CD4-positive, alpha-beta memory T cell (primary cell): ENCODE data around the gene CMPK2. TPM values are rescaled to one million over a fixed set of nuclear protein-coding genes. Genes with fewer than 3 reads are reported as not detected.

Source experiments
- CTCF ChIA-PET: fragments of 350-600 bp; sonication (Branson Sonifier 250); formaldehyde crosslinking; loops from one replicate; lab custom pipeline; 2021; ENCODE audit warnings: inconsistent platforms; ENCODE audit not compliant: partially characterized antibody; lab: Charles Lee
- POLR2A ChIA-PET: fragments of 350-600 bp; sonication (Branson Sonifier 250); formaldehyde crosslinking; loops from one replicate; lab custom pipeline; 2021; ENCODE audit not compliant: partially characterized antibody; lab: Charles Lee
- DNase-seq, 5 donors: peaks; one replicate each; pipeline versions ENCODE4 v3.0.0 to v3.0.0-alpha.2; 2020 to 2022; ENCODE audit warnings: mixed read lengths in 1 of 5
- H3K27ac ChIP-seq: one replicate; pipeline ENCODE4 v1.7.0; 2013; ENCODE audit warnings: low read depth, low read length
- H3K27me3 ChIP-seq: 2 replicates; pipeline ENCODE4 v1.7.0; 2013; ENCODE audit warnings: mild to moderate bottlenecking, low read length, moderate library complexity; ENCODE audit not compliant: insufficient read depth
- H3K36me3 ChIP-seq: 2 replicates; pipeline ENCODE4 v1.7.0; 2013; ENCODE audit warnings: mild to moderate bottlenecking, low read length, moderate library complexity; ENCODE audit not compliant: insufficient read depth
- H3K4me1 ChIP-seq: 2 replicates; pipeline ENCODE4 v1.7.0; 2013; ENCODE audit warnings: mild to moderate bottlenecking, low read length, moderate library complexity; ENCODE audit not compliant: insufficient read depth
- H3K4me3 ChIP-seq, 2 donors: one replicate each; pipeline ENCODE4 v1.7.0; 2013; ENCODE audit warnings: low read length in 2 of 2, mild to moderate bottlenecking in 1 of 2
- H3K9me3 ChIP-seq, 2 donors: one replicate each; pipeline ENCODE4 v1.7.0; 2013; ENCODE audit warnings: low read length in 2 of 2, control low read depth in 1 of 2; ENCODE audit not compliant: control insufficient read depth in 1 of 2
- H3K27ac Mint-ChIP-seq, 7 donors: one replicate each; pipeline ENCODE4 v1.8.0; 2020 to 2021; ENCODE audit warnings: mixed read lengths in 7 of 7, mild to moderate bottlenecking in 6 of 7, inconsistent platforms in 3 of 7, moderate library complexity in 3 of 7
- H3K27me3 Mint-ChIP-seq, 2 donors: one replicate each; pipeline ENCODE4 v1.8.0; 2020 to 2021; ENCODE audit warnings: mixed read lengths in 2 of 2
- H3K36me3 Mint-ChIP-seq, 2 donors: one replicate each; pipeline ENCODE4 v1.8.0; 2020 to 2021; ENCODE audit warnings: mixed read lengths in 2 of 2, inconsistent platforms in 1 of 2, mild to moderate bottlenecking in 1 of 2
- H3K4me1 Mint-ChIP-seq, 4 donors: one replicate each; pipeline ENCODE4 v1.8.0; 2020 to 2021; ENCODE audit warnings: mixed read lengths in 4 of 4, mild to moderate bottlenecking in 1 of 4
- H3K4me3 Mint-ChIP-seq, 8 donors: one replicate each; pipeline ENCODE4 v1.8.0; 2020 to 2021; ENCODE audit warnings: mixed read lengths in 8 of 8, mild to moderate bottlenecking in 7 of 8, moderate library complexity in 6 of 8, inconsistent platforms in 3 of 8
- H3K9me3 Mint-ChIP-seq, 8 donors: one replicate each; pipeline ENCODE4 v1.8.0; 2020 to 2021; ENCODE audit warnings: mixed read lengths in 8 of 8, mild to moderate bottlenecking in 5 of 8, inconsistent platforms in 3 of 8, moderate library complexity in 1 of 8
- intact Hi-C: fragments of 100-400 bp; cut with micrococcal nuclease; formaldehyde crosslinking; loops from one replicate; pipeline ENCODE4 v1.15.1; 2023
- polyA plus RNA-seq, 2 donors: library from polyadenylated mRNA; unstranded; fragments of 300-500 nt; fragmentation: Illumina TruSeq; gene quantifications; one replicate each; pipeline ENCODE4 v1.2.3, GENCODE V29; 2021
- total RNA-seq, 2 experiments: library from RNA; stranded (reverse); gene quantifications; one replicate each; pipeline ENCODE4 v1.2.3, GENCODE V29; 2021

The CMPK2 gene
- total and polyA plus RNA-seq, 4 experiments from 2014 or later: 3.5 to 9.7 (median 5.2) TPM

DNA sequence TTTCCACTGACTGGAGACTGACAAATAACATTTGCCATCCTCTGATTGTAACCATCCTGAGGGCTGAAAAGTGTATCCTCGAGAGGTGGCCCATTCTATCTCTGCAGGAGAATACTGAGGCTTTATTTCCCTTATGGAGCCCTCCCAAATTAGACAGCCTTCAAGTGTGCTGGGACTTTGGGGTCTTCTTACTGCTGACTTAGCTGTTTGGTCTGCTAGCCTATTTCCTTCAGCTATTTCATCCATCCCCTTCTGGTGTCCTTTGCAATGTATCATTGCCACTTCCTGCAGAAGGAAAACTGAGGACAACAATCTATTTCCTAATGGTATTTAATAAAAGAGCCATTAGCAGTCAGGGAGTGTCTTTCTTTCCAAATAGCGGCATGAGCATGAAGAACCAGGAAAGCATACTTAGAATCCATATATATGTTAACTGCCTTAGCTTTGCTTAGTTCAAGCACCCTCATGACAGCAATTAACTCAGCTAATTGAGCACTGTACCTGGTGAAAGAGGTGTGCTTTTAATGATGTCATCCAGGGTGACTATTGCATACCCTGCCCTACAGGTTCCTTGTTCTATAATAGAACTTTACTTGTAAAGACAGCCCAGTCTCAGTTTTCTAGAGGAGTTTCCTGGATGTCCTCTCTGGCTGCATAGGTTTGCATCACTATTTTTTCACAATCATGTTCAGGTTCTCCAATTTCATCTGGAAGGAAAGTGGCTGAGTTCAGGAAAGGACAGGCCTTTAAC, 24.0 kb downstream of the CMPK2 start:
- Mint-ChIP-seq H3K27ac (no peak overlapping the region), H3K9me3 (peaks cover 6 to 83% (median 59%) of the 10 kb centered on the region in 8 donors), H3K4me3 (no peak overlapping the region), H3K4me1 (no peaks in the 10 kb centered on the region), H3K36me3 (peaks cover 39 to 57% of the 10 kb centered on the region in 2 donors), H3K27me3 (no peaks in the 10 kb centered on the region)
- no peaks in the 10 kb centered on the region for H3K4me1 ChIP-seq
- ChIA-PET CTCF (interaction anchor here (1.0 kb wide), 1 partner anchor 14 kb away, joined by 3 read pairs; no protein-coding TSS in a partner anchor), POLR2A (no interaction called here)
- H3K27me3 ChIP-seq: no peaks in the 10 kb centered on the region
- no peak for DNase-seq
- H3K4me3 ChIP-seq: no peak overlapping the region
- intact Hi-C loops: no loop called here
- H3K27ac ChIP-seq: no peak overlapping the region
- H3K36me3 ChIP-seq: no peaks in the 10 kb centered on the region
- peaks cover 6 to 38% of the 10 kb centered on the region in 2 donors for H3K9me3 ChIP-seq

DNA sequence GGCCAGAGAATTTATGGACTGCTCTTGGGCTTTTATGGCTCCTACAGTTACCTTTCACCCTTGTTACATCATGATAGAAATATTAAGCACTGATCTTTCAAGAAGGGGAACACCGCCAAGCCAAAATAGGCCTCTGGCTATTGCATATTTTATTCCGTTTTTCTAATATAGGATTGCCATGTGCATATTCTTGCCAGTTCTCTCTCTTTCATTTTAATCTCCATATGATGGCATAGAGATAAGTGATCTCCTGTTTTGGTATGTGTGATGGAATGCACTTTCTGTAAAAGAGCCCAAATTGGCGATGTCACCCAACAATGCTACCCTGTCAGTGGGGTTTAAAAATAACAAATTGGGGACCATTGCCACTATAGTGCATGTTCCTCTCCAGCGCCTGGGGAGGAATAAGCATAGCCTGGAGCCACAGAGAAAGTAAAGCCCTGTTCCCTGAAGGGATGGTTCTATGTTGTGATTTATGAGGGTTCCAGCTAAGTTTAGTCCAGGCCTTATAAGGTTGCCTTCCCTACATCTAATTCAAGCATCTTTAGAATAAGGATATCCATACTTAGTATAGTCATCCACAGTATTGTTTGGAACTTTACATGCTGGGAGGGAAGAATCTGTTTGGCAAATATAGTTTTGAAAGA, 26.9 kb downstream of the CMPK2 start:
- Mint-ChIP-seq H3K36me3 (peaks cover 22 to 40% of the 10 kb centered on the region in 2 donors), H3K27ac (no peak overlapping the region), H3K4me3 (no peak overlapping the region), H3K4me1 (peaks cover 0 to 3% (median 1%) of the 10 kb centered on the region in 4 donors), H3K9me3 (peaks cover 6 to 65% (median 37%) of the 10 kb centered on the region in 8 donors), H3K27me3 (no peaks in the 10 kb centered on the region)
- H3K36me3 ChIP-seq: no peaks in the 10 kb centered on the region
- no peak overlapping the region for H3K4me3 ChIP-seq
- no peak for DNase-seq
- no peaks in the 10 kb centered on the region for H3K4me1 ChIP-seq
- POLR2A ChIA-PET: no interaction called here
- H3K27ac ChIP-seq: no peak overlapping the region
- no peaks in the 10 kb centered on the region for H3K27me3 ChIP-seq
- H3K9me3 ChIP-seq: peaks cover 0 to 11% of the 10 kb centered on the region in 2 donors
- CTCF ChIA-PET: no interaction called here
- intact Hi-C loops: no loop called here

DNA sequence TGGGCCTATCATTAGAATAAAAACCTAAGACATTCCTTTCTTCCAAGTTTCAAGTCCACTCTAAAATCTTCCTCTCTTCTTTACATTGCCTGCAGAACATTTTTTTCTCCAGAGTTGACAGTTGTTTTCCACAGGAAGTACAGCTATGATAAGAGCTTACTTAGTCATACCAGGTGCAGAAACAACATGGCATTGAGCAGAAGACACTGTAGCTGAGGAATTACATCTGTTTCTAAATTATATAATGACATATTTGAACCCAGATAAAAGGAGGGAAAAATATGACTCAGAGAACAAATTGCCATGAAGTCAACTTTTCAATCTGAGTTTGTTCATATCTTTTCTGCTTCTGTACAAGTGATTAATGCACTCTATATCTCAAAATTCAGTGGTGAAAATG, 30.2 kb downstream of the CMPK2 start:
- peaks cover 15 to 37% of the 10 kb centered on the region in 2 donors for H3K36me3 Mint-ChIP-seq
- ChIA-PET POLR2A (no interaction called here), CTCF (interaction anchor here (1.0 to 1.4 kb wide), 3 partner anchors 10 to 31 kb away, joined by 3 to 5 read pairs (median 4); partner anchors contain the start of gene CMPK2)
- DNase-seq: no peak
- H3K9me3 ChIP-seq: peaks cover 0 to 8% of the 10 kb centered on the region in 2 donors
- H3K9me3 Mint-ChIP-seq: peaks cover 6 to 50% (median 23%) of the 10 kb centered on the region in 8 donors
- H3K36me3 ChIP-seq: no peaks in the 10 kb centered on the region
- no peak overlapping the region for H3K4me3 ChIP-seq
- no peak overlapping the region for H3K4me3 Mint-ChIP-seq
- no peak overlapping the region for H3K27ac ChIP-seq
- peaks cover 4 to 7% (median 6%) of the 10 kb centered on the region in 4 donors for H3K4me1 Mint-ChIP-seq
- no peaks in the 10 kb centered on the region for H3K27me3 ChIP-seq
- no peaks in the 10 kb centered on the region for H3K27me3 Mint-ChIP-seq
- H3K27ac Mint-ChIP-seq: no peak overlapping the region
- intact Hi-C loops: no loop called here
- H3K4me1 ChIP-seq: no peaks in the 10 kb centered on the region

DNA sequence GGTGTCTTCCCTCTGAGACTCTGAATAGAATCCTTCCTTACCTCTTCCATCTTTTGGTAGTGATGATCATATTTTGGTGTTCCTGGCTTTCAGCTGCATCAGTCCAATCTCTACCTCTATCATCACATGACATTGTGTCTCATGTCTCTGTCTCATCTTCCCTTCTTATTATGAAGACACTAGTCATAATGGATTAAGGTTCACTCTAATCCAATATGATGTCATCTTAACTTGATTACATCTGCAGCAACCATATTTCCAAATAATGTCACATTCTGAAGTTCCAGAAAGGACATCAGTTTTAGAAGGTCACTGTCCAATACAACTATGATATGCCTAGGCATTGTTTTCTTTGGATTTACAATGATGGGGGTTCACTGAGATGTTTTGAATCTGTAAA, 31.5 kb downstream of the CMPK2 start:
- H3K27ac Mint-ChIP-seq: peak overlapping the region in 2 of 7 donors; percentile 0 to 6
- H3K36me3 ChIP-seq: no peaks in the 10 kb centered on the region
- H3K4me3 ChIP-seq: no peak overlapping the region
- POLR2A ChIA-PET: no interaction called here
- H3K4me1 ChIP-seq: no peaks in the 10 kb centered on the region
- peaks cover 3 to 43% (median 24%) of the 10 kb centered on the region in 8 donors for H3K9me3 Mint-ChIP-seq
- no peak overlapping the region for H3K27ac ChIP-seq
- CTCF ChIA-PET: interaction anchor here (1.3 to 1.4 kb wide), 2 partner anchors 9 to 32 kb away, joined by 4 to 5 read pairs; partner anchors contain the start of gene CMPK2
- H3K27me3 ChIP-seq: no peaks in the 10 kb centered on the region
- H3K27me3 Mint-ChIP-seq: no peaks in the 10 kb centered on the region
- H3K4me3 Mint-ChIP-seq: no peak overlapping the region
- peaks cover 11 to 30% of the 10 kb centered on the region in 2 donors for H3K36me3 Mint-ChIP-seq
- DNase-seq: no peak
- intact Hi-C loops: no loop called here
- H3K4me1 Mint-ChIP-seq: peaks cover 4 to 7% (median 6%) of the 10 kb centered on the region in 4 donors
- peaks cover 0 to 8% of the 10 kb centered on the region in 2 donors for H3K9me3 ChIP-seq

DNA sequence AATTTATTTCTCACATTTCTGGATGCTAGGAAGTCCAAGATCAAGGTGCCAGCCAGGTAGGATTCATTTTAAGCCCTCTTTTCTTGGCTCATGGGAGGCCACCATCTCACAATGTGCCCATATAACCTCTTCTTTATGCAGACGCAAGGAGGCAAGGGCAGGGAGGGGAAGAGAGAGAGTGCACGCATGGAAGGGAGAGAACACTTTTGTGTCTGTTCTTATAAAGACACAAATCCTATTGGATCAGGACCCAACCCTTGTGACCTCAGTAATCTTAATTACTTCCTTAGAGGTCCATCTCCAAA, 32.5 kb downstream of the CMPK2 start:
- Mint-ChIP-seq H3K9me3 (peaks cover 3 to 34% (median 23%) of the 10 kb centered on the region in 8 donors), H3K4me1 (peaks cover 4 to 8% (median 6%) of the 10 kb centered on the region in 4 donors), H3K27ac (peak overlapping the region in 5 of 7 donors; percentile 18 to 92 (median 47)), H3K4me3 (peak overlapping the region in 2 of 8 donors; percentile 6 to 29), H3K36me3 (peaks cover 10 to 27% of the 10 kb centered on the region in 2 donors), H3K27me3 (no peaks in the 10 kb centered on the region)
- Histone ChIP-seq H3K27me3 (no peaks in the 10 kb centered on the region), H3K9me3 (peaks cover 0 to 8% of the 10 kb centered on the region in 2 donors), H3K4me3 (no peak overlapping the region), H3K4me1 (no peaks in the 10 kb centered on the region), H3K27ac (no peak overlapping the region), H3K36me3 (no peaks in the 10 kb centered on the region)
- intact Hi-C loops: no loop called here
- ChIA-PET POLR2A (no interaction called here), CTCF (no interaction called here)
- DNase-seq: no peak

DNA sequence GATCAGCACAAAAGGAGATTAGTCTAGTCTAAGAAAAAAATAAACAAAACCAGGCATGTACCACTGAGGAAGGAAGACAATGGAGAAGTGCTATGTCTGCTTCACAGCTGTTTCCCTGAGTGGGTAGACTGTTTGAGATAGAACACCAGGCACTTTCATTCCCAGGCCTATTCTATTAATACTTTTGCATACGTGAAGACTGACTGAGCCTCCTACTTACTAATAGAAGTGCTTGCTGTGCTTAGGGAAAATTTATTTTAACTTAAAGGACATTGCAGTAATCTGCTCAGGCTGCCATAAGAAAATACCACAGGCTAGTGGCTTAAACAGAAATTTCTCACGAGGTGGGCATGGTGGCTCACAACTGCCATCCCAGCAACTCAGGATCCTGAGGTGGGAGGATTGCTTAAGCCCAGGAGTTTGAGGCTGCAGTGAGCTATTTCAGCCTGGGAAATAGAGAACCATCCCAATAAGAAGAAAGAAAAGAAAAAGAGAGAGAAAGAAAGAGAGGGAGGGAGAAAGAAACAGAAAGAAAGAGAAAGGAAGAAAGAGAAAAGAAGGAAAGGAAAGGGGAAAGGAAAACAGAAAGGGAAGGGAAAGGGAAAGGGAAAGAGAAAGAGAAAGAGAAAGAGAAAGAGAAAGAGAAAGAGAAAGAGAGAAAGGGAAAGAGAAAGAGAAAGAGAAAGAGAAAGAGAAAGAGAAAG, 33.0 kb downstream of the CMPK2 start:
- Mint-ChIP-seq H3K36me3 (peaks cover 10 to 23% of the 10 kb centered on the region in 2 donors), H3K4me3 (peak overlapping the region in 3 of 8 donors; percentile 6 to 64 (median 29)), H3K4me1 (peaks cover 7 to 13% (median 10%) of the 10 kb centered on the region in 4 donors), H3K27me3 (no peaks in the 10 kb centered on the region), H3K27ac (peak overlapping the region in 5 of 7 donors; percentile 18 to 92 (median 47)), H3K9me3 (peaks cover 3 to 32% (median 21%) of the 10 kb centered on the region in 8 donors)
- H3K9me3 ChIP-seq: peaks cover 0 to 8% of the 10 kb centered on the region in 2 donors
- H3K27me3 ChIP-seq: no peaks in the 10 kb centered on the region
- POLR2A ChIA-PET: no interaction called here
- H3K4me1 ChIP-seq: no peaks in the 10 kb centered on the region
- DNase-seq: no peak
- intact Hi-C loops: no loop called here
- H3K27ac ChIP-seq: no peak overlapping the region
- CTCF ChIA-PET: interaction anchor here (1.4 kb wide), 1 partner anchor 45 kb away, joined by 3 read pairs; the partner anchor contains the start of gene RSAD2
- H3K4me3 ChIP-seq: no peak overlapping the region
- H3K36me3 ChIP-seq: no peaks in the 10 kb centered on the region
